Progenitor cell of endocrine pancreas (in vitro differentiated cells): Measurements from ENCODE around the gene TEX48. TPM values are rescaled to one million over a fixed set of nuclear protein-coding genes. Genes with fewer than 3 reads are reported as not detected.

ENCODE experiments used
- DNase-seq: peaks from one replicate; pipeline ENCODE4 v3.0.0; 2021; ENCODE audit warnings: low spot score; ENCODE audit not compliant: unreplicated experiment
- H3K27ac Mint-ChIP-seq: 2 replicates; pipeline ENCODE4 v1.8.0; 2021; ENCODE audit warnings: mild to moderate bottlenecking, moderate library complexity, mixed read lengths
- H3K27me3 Mint-ChIP-seq: 2 replicates; pipeline ENCODE4 v1.8.0; 2021; ENCODE audit warnings: mixed read lengths
- H3K36me3 Mint-ChIP-seq: 2 replicates; pipeline ENCODE4 v1.8.0; 2022; ENCODE audit warnings: mixed read lengths; ENCODE audit not compliant: insufficient read depth
- H3K4me1 Mint-ChIP-seq: 2 replicates; pipeline ENCODE4 v1.8.0; 2021; ENCODE audit warnings: low read depth, mixed read lengths
- H3K4me3 Mint-ChIP-seq: 2 replicates; pipeline ENCODE4 v1.8.0; 2021; ENCODE audit warnings: low read depth, mild to moderate bottlenecking, moderate library complexity, mixed read lengths
- H3K9me3 Mint-ChIP-seq: 2 replicates; pipeline ENCODE4 v1.8.0; 2021; ENCODE audit warnings: low read depth, mixed read lengths
- total RNA-seq: library from RNA; stranded (reverse); gene quantifications from 2 replicates; pipeline ENCODE4 v1.2.1, GENCODE V29; 2021
- TF ChIP-seq, protein P1 (sequence below): fragments of 200-600 bp; sonication (generic); IDR thresholded peaks from one replicate; pipeline ENCODE4 v1.5.0; 2021; ENCODE audit warnings: antibody characterized with exemption, mild to moderate bottlenecking; ENCODE audit not compliant: unreplicated experiment

Gene TEX48
- total RNA-seq, 1 donor from 2014 or later = not detected

DNA sequence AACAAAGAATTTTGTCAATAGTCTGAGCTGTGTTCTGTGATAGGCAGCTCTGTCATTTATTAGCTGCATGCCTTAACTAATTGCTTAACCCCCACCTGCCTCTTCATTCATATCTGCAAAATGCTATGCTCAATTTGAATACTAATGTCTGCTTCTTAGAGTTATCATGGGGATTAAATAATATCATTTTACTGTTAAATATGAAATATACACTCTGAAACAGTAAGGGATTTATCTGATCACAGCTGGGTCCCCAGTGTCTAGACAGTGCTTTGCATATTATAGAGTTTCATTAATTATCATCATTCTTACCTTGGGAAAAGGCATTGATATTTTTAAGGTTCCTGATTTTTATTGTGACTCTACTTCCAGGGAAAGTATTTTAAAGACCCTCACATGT is 12.0 kb downstream of the TEX48 start:
- no peak for DNase-seq
- Mint-ChIP-seq H3K27ac (no peak overlapping the region), H3K9me3 (peaks cover 4% of the 10 kb centered on the region), H3K4me3 (no peak overlapping the region), H3K27me3 (no peaks in the 10 kb centered on the region), H3K36me3 (no peaks in the 10 kb centered on the region), H3K4me1 (peaks cover 6% of the 10 kb centered on the region)
- TF ChIP-seq, protein P1, sequence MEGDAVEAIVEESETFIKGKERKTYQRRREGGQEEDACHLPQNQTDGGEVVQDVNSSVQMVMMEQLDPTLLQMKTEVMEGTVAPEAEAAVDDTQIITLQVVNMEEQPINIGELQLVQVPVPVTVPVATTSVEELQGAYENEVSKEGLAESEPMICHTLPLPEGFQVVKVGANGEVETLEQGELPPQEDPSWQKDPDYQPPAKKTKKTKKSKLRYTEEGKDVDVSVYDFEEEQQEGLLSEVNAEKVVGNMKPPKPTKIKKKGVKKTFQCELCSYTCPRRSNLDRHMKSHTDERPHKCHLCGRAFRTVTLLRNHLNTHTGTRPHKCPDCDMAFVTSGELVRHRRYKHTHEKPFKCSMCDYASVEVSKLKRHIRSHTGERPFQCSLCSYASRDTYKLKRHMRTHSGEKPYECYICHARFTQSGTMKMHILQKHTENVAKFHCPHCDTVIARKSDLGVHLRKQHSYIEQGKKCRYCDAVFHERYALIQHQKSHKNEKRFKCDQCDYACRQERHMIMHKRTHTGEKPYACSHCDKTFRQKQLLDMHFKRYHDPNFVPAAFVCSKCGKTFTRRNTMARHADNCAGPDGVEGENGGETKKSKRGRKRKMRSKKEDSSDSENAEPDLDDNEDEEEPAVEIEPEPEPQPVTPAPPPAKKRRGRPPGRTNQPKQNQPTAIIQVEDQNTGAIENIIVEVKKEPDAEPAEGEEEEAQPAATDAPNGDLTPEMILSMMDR = no peak

DNA sequence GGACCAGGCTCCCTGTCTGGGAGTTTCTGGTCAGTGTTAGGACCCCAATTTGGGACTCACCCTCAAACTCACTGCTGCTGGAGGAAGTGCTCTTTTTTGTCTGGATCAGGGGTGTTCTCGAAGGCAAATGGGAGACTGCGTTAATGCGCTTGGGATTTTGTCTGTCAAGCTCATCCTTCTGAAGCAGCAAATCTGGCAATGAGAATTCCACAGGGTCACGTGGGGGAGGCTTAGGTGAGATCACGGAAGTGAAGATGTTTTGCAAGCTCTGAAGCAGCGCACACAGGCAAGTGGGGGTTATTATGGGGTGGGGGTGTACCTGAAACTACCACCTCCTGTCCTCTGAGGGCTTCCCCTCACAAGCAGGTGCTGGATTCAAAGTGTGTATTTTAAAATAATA is 13.8 kb downstream of the TEX48 start:
- H3K36me3 Mint-ChIP-seq = no peaks in the 10 kb centered on the region
- H3K9me3 Mint-ChIP-seq = peaks cover 4% of the 10 kb centered on the region
- TF ChIP-seq, protein P1 = no peak
- no peak for DNase-seq
- no peak overlapping the region for H3K4me3 Mint-ChIP-seq
- no peak overlapping the region for H3K27ac Mint-ChIP-seq
- peaks cover 4% of the 10 kb centered on the region for H3K4me1 Mint-ChIP-seq
- no peaks in the 10 kb centered on the region for H3K27me3 Mint-ChIP-seq

DNA sequence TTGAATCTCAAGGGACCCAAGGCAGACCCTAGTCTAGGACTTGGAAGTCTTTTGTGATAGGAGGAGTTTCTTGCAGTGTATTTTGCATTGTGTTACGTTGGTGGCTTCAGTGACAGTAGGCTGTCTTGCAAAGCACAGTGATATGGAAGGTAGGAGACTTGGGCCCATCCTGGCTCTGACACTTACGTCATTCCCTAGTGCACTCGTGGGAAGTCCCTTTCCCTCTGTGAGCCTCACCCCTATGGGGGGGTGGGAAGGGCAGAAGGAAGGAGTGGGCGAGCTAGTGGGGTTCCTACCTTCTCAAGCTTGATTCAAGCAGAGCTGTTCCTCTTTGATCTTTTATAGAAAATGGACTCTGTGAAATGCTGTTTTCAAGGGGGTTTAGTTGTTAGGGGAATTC is 15.1 kb downstream of the TEX48 start:
- Mint-ChIP-seq H3K27ac (no peak overlapping the region), H3K27me3 (no peaks in the 10 kb centered on the region), H3K9me3 (no peaks in the 10 kb centered on the region), H3K4me3 (no peak overlapping the region), H3K4me1 (peaks cover 6% of the 10 kb centered on the region), H3K36me3 (no peaks in the 10 kb centered on the region)
- TF ChIP-seq, protein P1 = no peak
- no peak for DNase-seq

DNA sequence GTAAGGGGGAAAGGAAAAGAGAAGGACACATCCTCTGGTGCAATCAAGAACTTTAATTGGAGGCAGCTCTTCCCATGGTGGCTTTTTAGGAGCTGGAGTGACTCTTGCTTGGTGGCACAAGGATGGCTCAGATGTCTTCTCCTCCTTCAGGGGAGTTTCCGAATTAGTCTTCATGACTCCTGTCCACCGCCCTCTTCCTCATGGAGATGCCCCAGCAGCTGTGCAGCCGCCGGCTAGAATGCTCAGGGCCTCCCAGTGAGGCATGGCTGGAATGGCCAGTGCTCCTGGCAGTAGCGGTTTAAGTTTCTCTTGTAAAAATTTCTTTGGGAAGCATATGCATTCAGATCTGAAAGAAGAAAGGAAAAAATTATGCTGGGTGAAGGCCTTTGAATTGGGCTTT is 15.6 kb downstream of the TEX48 start:
- H3K4me3 Mint-ChIP-seq = no peak overlapping the region
- no peak for DNase-seq
- H3K36me3 Mint-ChIP-seq = no peaks in the 10 kb centered on the region
- H3K4me1 Mint-ChIP-seq = peaks cover 2% of the 10 kb centered on the region
- H3K9me3 Mint-ChIP-seq = no peaks in the 10 kb centered on the region
- no peaks in the 10 kb centered on the region for H3K27me3 Mint-ChIP-seq
- TF ChIP-seq, protein P1 = no peak
- no peak overlapping the region for H3K27ac Mint-ChIP-seq

DNA sequence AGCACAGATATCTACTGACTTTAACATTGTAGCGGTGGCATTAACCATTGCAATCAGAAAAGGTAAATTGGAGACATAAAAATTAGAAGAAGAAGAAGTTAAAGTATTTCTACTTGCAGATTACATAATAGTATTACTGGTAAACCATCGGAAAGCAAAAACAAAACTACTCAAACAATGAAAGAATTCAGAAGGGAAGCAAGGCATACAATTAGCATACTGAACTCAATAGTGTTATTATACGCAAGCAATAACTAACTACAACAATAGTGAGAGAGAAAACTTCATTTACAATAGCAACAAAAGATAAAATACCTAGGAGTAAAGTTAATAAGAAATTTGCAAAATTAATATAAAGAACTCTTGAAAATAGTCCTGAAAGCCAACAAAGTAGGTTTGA is 17.8 kb downstream of the TEX48 start:
- Mint-ChIP-seq H3K4me1 (peaks cover 2% of the 10 kb centered on the region), H3K9me3 (no peaks in the 10 kb centered on the region), H3K36me3 (no peaks in the 10 kb centered on the region), H3K27me3 (peaks cover 8% of the 10 kb centered on the region), H3K4me3 (no peak overlapping the region), H3K27ac (no peak overlapping the region)
- TF ChIP-seq, protein P1 = no peak
- DNase-seq = no peak
